ENCODE measurements around the gene OPTN.
"Not testable (repeated sequence)": the region's sequence is repeated elsewhere in the genome, so short reads cannot be mapped to it uniquely, and the experiment has no call there.

Gene OPTN
- 137 reads per million, percentile 88 among the genes with 10 or more reads in this experiment for total RNA-seq

DNA sequence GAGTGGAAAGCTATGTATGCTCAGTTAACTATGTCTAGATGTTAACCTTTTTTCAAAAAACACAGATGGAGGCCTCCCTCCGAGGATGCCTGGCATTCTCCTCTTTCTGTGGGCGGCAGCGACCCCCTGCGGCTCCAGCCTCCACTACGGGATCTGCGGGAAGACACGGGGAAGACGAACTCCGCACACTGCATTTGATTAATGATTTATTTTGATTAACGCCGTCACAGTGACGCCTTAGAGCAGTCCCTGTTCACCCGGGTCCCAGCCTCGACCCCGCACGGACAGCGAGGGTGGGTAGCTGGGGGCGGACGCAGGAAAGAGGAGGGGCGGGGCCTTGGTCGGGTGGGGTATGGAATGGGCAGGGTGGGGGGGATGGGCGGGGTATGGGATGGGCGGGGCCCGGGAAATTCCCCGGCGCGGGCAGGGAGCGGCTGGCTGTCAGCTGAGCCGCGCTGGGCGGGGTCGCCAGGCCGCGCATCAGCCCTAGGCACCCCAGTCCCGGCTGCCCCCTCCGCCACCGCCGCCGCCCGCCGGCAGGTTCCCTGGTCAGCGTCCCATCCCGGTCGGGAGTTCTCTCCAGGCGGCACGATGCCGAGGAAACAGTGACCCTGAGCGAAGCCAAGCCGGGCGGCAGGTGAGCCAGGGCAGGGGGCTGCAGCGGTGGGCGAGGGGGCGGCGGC, at the start of gene OPTN:
Gene OPTN (plus strand): TSS at position 498 of the 683 bp plus-strand sequence. CDS start 8,960 bp downstream, outside the sequence.
- peak; percentile 74 for DNase-seq

- DNase-seq, result no peak
Measured at GRCh38 chr10:13051126-13051694, 48.8 kb upstream of the OPTN start.

GRCh38 chr10:13053208-13053607, 46.8 kb upstream of the OPTN start:
- DNase-seq, result not testable (repeated sequence)

- no peak for DNase-seq
Measured at GRCh38 chr10:13053794-13054462, 46.0 kb upstream of the OPTN start.

DNA sequence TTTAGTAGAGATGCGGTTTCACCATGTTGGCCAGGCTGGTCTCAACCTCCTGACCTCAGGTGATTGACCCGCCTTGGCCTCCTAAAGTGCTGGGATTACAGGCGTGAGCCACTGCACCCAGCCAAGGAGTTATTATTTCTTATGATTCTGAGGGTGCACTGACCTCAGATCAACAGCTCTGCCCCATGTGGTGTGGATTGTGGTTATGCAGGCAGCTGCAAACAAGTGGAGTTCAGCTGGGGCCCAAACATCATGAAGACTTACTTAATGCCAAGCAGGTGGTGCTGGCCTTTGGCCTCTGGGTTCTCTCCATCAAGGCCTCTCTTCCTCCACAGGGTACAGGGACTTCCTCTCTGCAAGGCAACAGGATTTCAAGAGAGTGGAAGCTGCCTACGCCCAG, 45.1 kb upstream of the OPTN start:
- no peak for DNase-seq

DNA sequence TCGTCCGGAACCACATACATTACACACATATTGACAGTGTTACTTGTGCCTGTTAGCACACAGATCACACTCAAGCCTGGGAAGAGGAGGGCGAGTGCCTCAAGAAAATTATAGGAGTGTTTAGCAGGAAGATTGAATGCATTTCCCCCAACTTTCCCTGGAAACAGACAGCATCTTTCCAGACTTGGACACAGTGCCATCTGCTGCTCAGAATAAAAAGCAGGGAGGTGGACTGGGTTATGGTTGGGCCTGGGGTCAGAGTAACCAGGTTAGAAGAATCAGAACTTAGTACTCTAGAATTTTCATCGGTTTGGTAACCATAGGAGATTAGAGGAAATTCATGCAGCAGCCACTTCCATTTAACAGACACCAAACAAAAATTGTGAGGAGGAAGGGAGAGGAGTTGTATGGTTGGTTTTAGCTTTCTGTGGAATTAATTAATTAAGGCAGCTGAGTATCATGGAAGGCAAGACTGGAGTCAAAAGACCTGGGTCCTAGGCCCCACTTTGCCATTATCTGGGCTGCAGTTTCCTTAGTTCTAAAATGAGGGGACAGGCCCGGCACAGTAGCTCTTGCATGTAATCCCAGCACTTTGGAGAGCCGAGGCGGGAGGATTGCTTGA, 43.4 kb upstream of the OPTN start:
- no peak for DNase-seq

DNA sequence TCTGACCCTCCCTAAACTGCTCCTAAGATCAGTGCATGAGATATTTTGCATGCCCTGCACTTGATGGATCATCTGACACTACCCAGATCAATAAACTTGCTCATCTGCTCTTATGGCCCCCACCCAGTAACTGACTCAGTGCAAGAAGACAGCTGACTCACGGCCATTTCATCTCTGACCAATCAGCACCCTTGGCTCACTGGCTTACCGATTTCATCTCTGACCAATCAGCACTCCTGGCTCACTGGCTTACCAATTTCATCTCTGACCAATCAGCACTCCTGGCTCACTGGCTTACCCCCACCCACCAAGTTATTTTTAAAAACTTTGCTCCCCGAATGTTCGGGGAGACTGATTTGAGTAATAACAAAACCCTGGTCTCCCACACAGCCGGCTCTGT, 37.2 kb upstream of the OPTN start:
- DNase-seq, result no peak

GRCh38 chr10:13066527-13066926, 33.4 kb upstream of the OPTN start:
- no peak for DNase-seq

- no peak for DNase-seq
Measured at GRCh38 chr10:13067431-13067830, 32.5 kb upstream of the OPTN start.

DNA sequence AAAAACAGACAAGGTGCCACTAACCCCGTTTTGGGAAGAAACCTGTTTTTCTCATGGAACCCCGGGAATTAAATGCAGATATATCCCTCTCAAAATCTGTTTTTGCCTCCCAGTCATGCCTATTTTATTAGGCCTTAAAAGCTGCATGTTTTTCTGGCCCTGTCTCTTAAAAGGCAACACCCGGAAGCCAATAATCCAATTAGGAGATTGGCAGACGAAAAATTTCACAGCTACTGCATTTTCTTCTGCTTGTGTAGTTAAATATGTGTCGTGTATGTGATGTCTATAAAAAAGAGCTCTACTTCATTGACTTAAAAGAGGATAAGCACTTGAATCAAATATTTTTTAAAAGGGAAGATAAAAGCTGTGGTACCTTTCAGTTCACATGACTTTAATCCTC, 31.9 kb upstream of the OPTN start:
- DNase-seq, result no peak

GRCh38 chr10:13068484-13068883, 31.5 kb upstream of the OPTN start:
- no peak for DNase-seq

GRCh38 chr10:13072339-13072738, 27.6 kb upstream of the OPTN start:
- no peak for DNase-seq

DNA sequence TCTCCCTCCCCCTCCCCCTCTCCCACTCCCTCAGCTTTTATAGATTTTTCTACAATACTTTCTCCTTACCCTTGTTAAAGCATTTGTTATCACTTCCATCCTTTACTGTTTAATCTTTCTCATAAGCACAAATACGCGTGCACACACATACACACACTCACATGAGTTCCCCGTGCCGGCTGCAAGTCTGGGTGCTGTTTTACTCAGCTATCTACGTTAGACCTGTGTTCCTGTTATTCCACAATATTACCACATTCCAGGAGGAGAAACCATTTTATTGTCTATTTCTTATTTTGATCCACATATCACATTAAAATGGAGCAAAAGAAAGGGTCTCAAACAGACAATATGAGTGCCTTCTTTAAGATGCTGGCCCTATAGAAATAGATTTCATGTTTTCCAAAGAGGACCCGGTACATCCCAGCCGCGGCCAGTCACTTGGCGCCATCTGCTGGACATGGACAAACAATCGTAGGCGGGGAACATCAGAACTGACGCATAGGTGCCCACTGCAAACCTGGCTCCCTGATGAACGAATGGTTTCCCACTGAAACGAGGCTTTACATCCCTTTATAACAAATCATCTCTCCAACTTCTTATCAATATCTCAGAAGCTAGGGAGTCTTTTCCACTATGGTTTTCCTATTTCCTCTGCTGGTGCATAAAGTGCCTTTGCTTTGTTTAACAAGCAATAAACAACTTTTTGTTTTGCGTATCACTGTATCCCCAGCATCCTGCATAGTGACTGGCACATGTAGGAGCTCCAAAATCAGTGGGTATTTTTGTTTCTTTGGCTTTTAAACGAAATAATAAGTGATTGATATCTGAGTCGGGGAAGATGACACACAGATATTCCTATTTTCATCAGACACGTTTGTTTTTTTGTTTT, 25.2 kb upstream of the OPTN start:
- DNase-seq, result peak; percentile 14

- no peak for DNase-seq
Measured at GRCh38 chr10:13078912-13079775, 20.8 kb upstream of the OPTN start.

DNA sequence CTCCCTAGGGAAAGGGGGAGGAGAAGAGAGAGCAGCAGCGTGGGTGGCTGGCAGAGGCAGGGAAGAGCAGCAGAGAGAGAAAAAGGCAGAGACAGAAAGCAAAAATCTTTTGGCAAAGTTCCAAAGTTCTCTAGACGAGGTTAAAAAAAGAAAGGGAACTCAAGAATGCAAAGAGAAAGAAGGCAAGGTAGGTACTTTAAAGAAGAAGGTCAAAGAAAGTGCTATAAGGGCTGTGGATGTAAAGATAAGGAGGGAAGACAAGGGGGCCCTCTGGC, 20.2 kb upstream of the OPTN start:
- DNase-seq, result no peak

DNA sequence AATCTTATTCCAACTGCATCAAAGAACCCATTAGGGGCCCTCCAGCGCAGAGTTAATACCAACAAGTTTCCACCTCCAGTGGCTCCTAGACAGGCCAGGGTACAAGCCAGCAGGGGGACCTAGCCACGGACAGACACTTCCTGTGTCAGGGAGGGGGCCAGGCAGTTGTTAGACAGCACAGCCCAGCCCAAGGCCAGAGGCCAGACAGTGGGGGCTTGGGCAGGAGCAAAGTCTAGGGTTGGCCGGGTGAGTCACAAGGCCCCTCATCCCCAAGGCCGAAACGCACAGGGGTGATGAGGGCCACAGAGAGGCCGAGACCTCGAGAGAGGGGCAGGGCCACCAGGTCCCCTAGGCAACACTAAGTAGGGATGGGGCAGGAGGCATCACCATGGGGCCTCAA, 19.3 kb upstream of the OPTN start:
- no peak for DNase-seq

GRCh38 chr10:13083700-13084099, 16.3 kb upstream of the OPTN start:
- DNase-seq, result not testable (repeated sequence)

- DNase-seq, result no peak
Measured at GRCh38 chr10:13086056-13086455, 13.9 kb upstream of the OPTN start.

DNA sequence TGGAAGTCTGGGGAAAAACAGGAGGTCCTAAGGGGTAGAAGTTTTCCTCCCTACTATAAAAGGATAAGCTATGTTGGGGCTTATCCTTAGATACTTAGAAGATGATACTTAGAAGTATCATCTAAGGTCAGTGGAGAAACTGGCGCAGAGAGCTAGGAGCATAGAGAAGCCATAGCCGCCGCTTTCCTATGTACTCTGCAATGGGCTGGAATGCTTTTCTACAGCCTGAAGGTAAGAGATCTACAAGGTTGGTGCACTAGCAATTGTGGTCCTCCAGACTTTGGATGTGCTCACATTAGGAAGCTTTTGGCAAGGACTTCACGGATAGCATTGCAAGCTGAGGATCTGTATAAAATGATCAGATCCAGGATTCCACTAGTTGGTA, 12.4 kb upstream of the OPTN start:
- DNase-seq, result no peak

- no peak for DNase-seq
Measured at GRCh38 chr10:13087986-13088618, 11.9 kb upstream of the OPTN start.

DNA sequence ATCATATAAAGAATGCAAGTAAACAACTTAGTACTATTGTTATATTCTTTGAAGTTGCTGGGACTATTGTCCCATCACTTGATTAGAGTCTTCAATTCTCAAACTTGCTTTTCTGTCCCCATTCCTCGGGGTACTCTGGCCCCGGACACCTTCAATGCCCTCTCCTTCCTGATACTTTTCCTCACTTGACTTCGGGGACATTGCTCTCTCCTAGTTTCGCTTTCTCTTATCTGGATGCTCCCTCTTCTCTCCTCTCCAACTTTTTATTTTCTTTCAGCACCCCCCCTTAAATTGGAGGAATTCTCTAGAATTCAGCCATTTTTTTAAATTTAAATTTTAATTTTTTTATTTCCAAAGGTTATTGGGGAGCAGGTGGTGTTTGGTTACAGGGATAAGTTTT, 10.6 kb upstream of the OPTN start:
- DNase-seq, result no peak
